ENCODE measurements around the gene AQR. TPM values are rescaled to one million over a fixed set of nuclear protein-coding genes. Genes with fewer than 3 reads are reported as not detected.

AQR gene
- total RNA-seq, 1 donor from 2014 or later, result 29.8 TPM

- Histone ChIP-seq H3K36me3 (ENCODE audit: control insufficient read depth, insufficient read depth, low read length) (peaks cover 2% of the 10 kb centered on the region), H3K4me3 (ENCODE audit: low read depth, low read length) (no peak overlapping the region), H3K27me3 (ENCODE audit: control insufficient read depth, insufficient read depth, low read length) (no peaks in the 10 kb centered on the region)
- TF ChIP-seq CTCF (IDR thresholded peaks at IDR 0.05; ENCODE audit: insufficient read depth, low read length, poor library complexity, severe bottlenecking), result no peak
- DNase-seq (ENCODE audit: low read depth), result no peak
Observed at GRCh38 chr15:34854232-34854631, 115.3 kb downstream of the AQR start.

GRCh38 chr15:34853001-34853758 lies 116.4 kb downstream of the AQR start:
- no peak for DNase-seq (ENCODE audit: low read depth)
- no peak for TF ChIP-seq CTCF (IDR thresholded peaks at IDR 0.05; ENCODE audit: insufficient read depth, low read length, poor library complexity, severe bottlenecking)
- H3K4me3 ChIP-seq (ENCODE audit: low read depth, low read length), result no peak overlapping the region

GRCh38 chr15:34851751-34852150 lies 117.8 kb downstream of the AQR start:
- DNase-seq (ENCODE audit: low read depth), result no peak
- no peaks in the 10 kb centered on the region for H3K27me3 ChIP-seq (ENCODE audit: control insufficient read depth, insufficient read depth, low read length)
- no peak overlapping the region for H3K4me3 ChIP-seq (ENCODE audit: low read depth, low read length)
- H3K36me3 ChIP-seq (ENCODE audit: control insufficient read depth, insufficient read depth, low read length), result peaks cover 2% of the 10 kb centered on the region
- TF ChIP-seq CTCF (IDR thresholded peaks at IDR 0.05; ENCODE audit: insufficient read depth, low read length, poor library complexity, severe bottlenecking), result no peak

More at GRCh38 chr15:34853001-34853758, 116.4 kb downstream of the AQR start:
- no peaks in the 10 kb centered on the region for H3K27me3 ChIP-seq (ENCODE audit: control insufficient read depth, insufficient read depth, low read length)
- H3K36me3 ChIP-seq (ENCODE audit: control insufficient read depth, insufficient read depth, low read length), result peaks cover 2% of the 10 kb centered on the region

- H3K4me3 ChIP-seq (ENCODE audit: low read depth, low read length), result no peak overlapping the region
- DNase-seq (ENCODE audit: low read depth), result no peak
- no peak for TF ChIP-seq CTCF (IDR thresholded peaks at IDR 0.05; ENCODE audit: insufficient read depth, low read length, poor library complexity, severe bottlenecking)
- no peaks in the 10 kb centered on the region for H3K27me3 ChIP-seq (ENCODE audit: control insufficient read depth, insufficient read depth, low read length)
- no peaks in the 10 kb centered on the region for H3K36me3 ChIP-seq (ENCODE audit: control insufficient read depth, insufficient read depth, low read length)
Observed at GRCh38 chr15:34851007-34851406, 118.5 kb downstream of the AQR start.

GRCh38 chr15:34850121-34850520 lies 119.4 kb downstream of the AQR start:
- DNase-seq (ENCODE audit: low read depth), result no peak
- H3K36me3 ChIP-seq (ENCODE audit: control insufficient read depth, insufficient read depth, low read length), result no peaks in the 10 kb centered on the region
- no peak overlapping the region for H3K4me3 ChIP-seq (ENCODE audit: low read depth, low read length)
- no peaks in the 10 kb centered on the region for H3K27me3 ChIP-seq (ENCODE audit: control insufficient read depth, insufficient read depth, low read length)
- TF ChIP-seq CTCF (IDR thresholded peaks at IDR 0.05; ENCODE audit: insufficient read depth, low read length, poor library complexity, severe bottlenecking), result no peak

Measured in kidney epithelial cell (primary cell).